Upper lobe of left lung (tissue), 6 donors: ENCODE measurements around the gene MED19. TPM values are rescaled to one million over a fixed set of nuclear protein-coding genes. Genes with fewer than 3 reads are reported as not detected.
A peak's percentile ranks its signal among the peaks of the same experiment; 100 is the strongest.

Experiments used
- ATAC-seq, 2 donors: fragments of 200-7000 bp; cut with Tn5 transposase; one replicate each; pipeline ENCODE4 v1.9.1; 2022; ENCODE audit warnings: mild to moderate bottlenecking in 2 of 2, moderate library complexity in 2 of 2; ENCODE audit not compliant: low FRiP score in 2 of 2
- DNase-seq, 2 donors: peaks; one replicate each; pipeline ENCODE4 v3.0.0-alpha.2; 2019 to 2020
- H3K27ac ChIP-seq, 4 donors: fragments of 200-600 bp; sonication (generic); one replicate each; pipeline ENCODE4 v1.5.1; 2016 to 2019
- H3K27me3 ChIP-seq, 4 donors: fragments of 200-600 bp; sonication (generic); one replicate each; pipeline ENCODE4 v1.5.1; 2017 to 2019
- H3K36me3 ChIP-seq, 4 donors: fragments of 200-600 bp; sonication (generic); one replicate each; pipeline ENCODE4 v1.5.1; 2016 to 2019
- H3K4me1 ChIP-seq, 4 donors: fragments of 200-600 bp; sonication (generic); one replicate each; pipeline ENCODE4 v1.5.1; 2018 to 2019
- H3K4me3 ChIP-seq, 4 donors: fragments of 200-600 bp; sonication (generic); one replicate each; pipeline ENCODE4 v1.5.1; 2017 to 2019; ENCODE audit warnings: mild to moderate bottlenecking in 2 of 4, moderate library complexity in 1 of 4
- H3K9me3 ChIP-seq, 4 donors: fragments of 200-600 bp; sonication (generic); one replicate each; pipeline ENCODE4 v1.5.1; 2018 to 2019
- CTCF ChIP-seq, 6 experiments: fragments of 450-650 bp in 4 of 6; fragments of 200-600 bp in 2 of 6; sonication (generic) in 2 of 6; IDR thresholded peaks; one replicate each; pipeline ENCODE4 v1.5.1; 2016 to 2019; ENCODE audit warnings: antibody characterized with exemption in 6 of 6
- EP300 ChIP-seq, 4 donors: sonication (generic); formaldehyde crosslinking; IDR thresholded peaks; one replicate each; pipeline ENCODE4 v1.5.1; 2017; ENCODE audit warnings: antibody characterized with exemption in 4 of 4, control low read depth in 2 of 4
- POLR2A ChIP-seq, 4 donors: fragments of 450-650 bp; IDR thresholded peaks; one replicate each; pipeline ENCODE4 v1.5.1; 2016 to 2017; ENCODE audit warnings: antibody characterized with exemption in 4 of 4, mild to moderate bottlenecking in 2 of 4
- POLR2AphosphoS5 ChIP-seq, 2 donors: sonication (generic); formaldehyde crosslinking; IDR thresholded peaks; one replicate each; pipeline ENCODE4 v1.5.1; 2017; ENCODE audit warnings: antibody characterized with exemption in 2 of 2
- WGBS, 2 donors: methylation state at CpG; one replicate each; pipeline ENCODE4 v1.1.5; 2017 to 2018; 5-methylcytosine and 5-hydroxymethylcytosine counted together
- total RNA-seq, 6 donors: library from RNA; depleted of rRNA in 4 of 6; stranded (reverse); fragments of >200 nt in 4 of 6; gene quantifications; one replicate each; pipeline versions ENCODE4 v1.1.0 to v1.2.1, GENCODE V29; 2016 to 2021
- donor health status: DM: no; HTN: no; CAD: no; lungs with moderate emphysema.
- donor health status: DM: no; HTN: yes; CAD: no; lungs with severe emphysema.

Gene MED19
- total RNA-seq, 6 donors from 2014 or later, result 7.4 to 14.9 (median 13.5) TPM

GRCh38 chr11:57679396-57679795 is 32.6 kb downstream of the MED19 start:
- ATAC-seq (no peak), DNase-seq (no peak)
- H3K4me1 ChIP-seq, result peaks cover 20 to 35% (median 22%) of the 10 kb centered on the region in 4 donors
- no peak overlapping the region for H3K4me3 ChIP-seq
- no peaks in the 10 kb centered on the region for H3K9me3 ChIP-seq
- peaks cover 12 to 72% (median 28%) of the 10 kb centered on the region in 4 donors for H3K36me3 ChIP-seq
- WGBS, 2 donors, result 89 to 94% methylated on average over 4 of the region's 4 CpGs
- TF ChIP-seq CTCF (IDR thresholded peaks at IDR 0.05) (no peak), EP300 (IDR thresholded peaks at IDR 0.05) (no peak), POLR2A (IDR thresholded peaks at IDR 0.05) (no peak), POLR2AphosphoS5 (IDR thresholded peaks at IDR 0.05) (no peak)
- H3K27ac ChIP-seq, result no peak overlapping the region
- H3K27me3 ChIP-seq, result no peaks in the 10 kb centered on the region

GRCh38 chr11:57675176-57675941 is 36.7 kb downstream of the MED19 start:
- Histone ChIP-seq H3K36me3 (peaks cover 11 to 62% (median 36%) of the 10 kb centered on the region in 4 donors), H3K27ac (no peak overlapping the region)
- 77 to 79% methylated on average over 3 of the region's 3 CpGs for WGBS, 2 donors

DNA sequence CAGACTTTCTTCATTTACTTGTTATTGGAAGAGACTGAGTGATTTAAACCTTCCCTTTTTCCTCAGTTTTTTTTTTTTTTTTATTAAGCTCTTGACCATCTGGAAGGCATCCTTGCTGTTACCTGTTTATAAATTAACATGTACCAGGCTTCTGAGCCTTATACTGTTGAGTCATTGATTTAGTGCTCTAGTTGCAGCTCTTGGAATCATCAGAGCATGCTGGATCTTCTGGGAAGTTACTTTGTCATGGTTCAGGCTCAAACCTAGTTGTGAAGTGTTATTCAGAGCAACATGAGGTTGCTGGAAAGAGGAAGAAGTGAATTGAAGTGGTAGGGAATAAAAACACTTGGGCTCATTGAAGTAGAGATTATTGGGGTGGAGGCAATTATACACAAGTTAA is 37.8 kb downstream of the MED19 start:
- DNase-seq (no peak), ATAC-seq (no peak)
- no peak for TF ChIP-seq POLR2A (IDR thresholded peaks at IDR 0.05)
- no peak for TF ChIP-seq POLR2AphosphoS5 (IDR thresholded peaks at IDR 0.05)
- TF ChIP-seq EP300 (IDR thresholded peaks at IDR 0.05), result no peak
- no peak for TF ChIP-seq CTCF (IDR thresholded peaks at IDR 0.05)
- H3K9me3 ChIP-seq, result no peaks in the 10 kb centered on the region
- peaks cover 11 to 52% (median 34%) of the 10 kb centered on the region in 4 donors for H3K36me3 ChIP-seq
- no peak overlapping the region for H3K4me3 ChIP-seq
- no peaks in the 10 kb centered on the region for H3K27me3 ChIP-seq
- no peak overlapping the region for H3K27ac ChIP-seq
- H3K4me1 ChIP-seq, result peaks cover 27 to 37% (median 34%) of the 10 kb centered on the region in 4 donors

More at GRCh38 chr11:57675176-57675941, 36.7 kb downstream of the MED19 start:
- Histone ChIP-seq H3K4me1 (peaks cover 23 to 29% (median 26%) of the 10 kb centered on the region in 4 donors), H3K4me3 (no peak overlapping the region), H3K9me3 (no peaks in the 10 kb centered on the region), H3K27me3 (no peaks in the 10 kb centered on the region)
- ATAC-seq (no peak), DNase-seq (no peak)
- TF ChIP-seq POLR2A (IDR thresholded peaks at IDR 0.05) (no peak), POLR2AphosphoS5 (IDR thresholded peaks at IDR 0.05) (no peak), EP300 (IDR thresholded peaks at IDR 0.05) (no peak), CTCF (IDR thresholded peaks at IDR 0.05) (no peak)

- peak in 1 of 2 donors; percentile 91 for DNase-seq
- Histone ChIP-seq H3K4me3 (peak overlapping the region; percentile 71 to 94 (median 74)), H3K27me3 (no peaks in the 10 kb centered on the region), H3K4me1 (peaks cover 18 to 31% (median 26%) of the 10 kb centered on the region in 4 donors), H3K27ac (peak overlapping the region; percentile 96 to 99 (median 98)), H3K36me3 (peaks cover 5 to 16% (median 14%) of the 10 kb centered on the region in 4 donors), H3K9me3 (no peaks in the 10 kb centered on the region)
- peak in 1 of 2 donors; percentile 28 for ATAC-seq
- 0% methylated on average over 12 to 28 of the region's 31 CpGs for WGBS, 2 donors
- no peak for TF ChIP-seq POLR2A (IDR thresholded peaks at IDR 0.05)
- no peak for TF ChIP-seq CTCF (IDR thresholded peaks at IDR 0.05)
- no peak for TF ChIP-seq EP300 (IDR thresholded peaks at IDR 0.05)
- no peak for TF ChIP-seq POLR2AphosphoS5 (IDR thresholded peaks at IDR 0.05)
Observed at GRCh38 chr11:57668434-57668782, 43.6 kb downstream of the MED19 start.
